ENCODE measurements around the gene ELMO1. TPM values are rescaled to one million over a fixed set of nuclear protein-coding genes. Genes with fewer than 3 reads are reported as not detected.

ELMO1 gene
- total and polyA plus RNA-seq, 10 of the 15 experiments (the other 5 are each of a cell fraction or from before 2014, with no cell fraction given), result 22.6 to 85.9 (median 56.6) TPM

DNA sequence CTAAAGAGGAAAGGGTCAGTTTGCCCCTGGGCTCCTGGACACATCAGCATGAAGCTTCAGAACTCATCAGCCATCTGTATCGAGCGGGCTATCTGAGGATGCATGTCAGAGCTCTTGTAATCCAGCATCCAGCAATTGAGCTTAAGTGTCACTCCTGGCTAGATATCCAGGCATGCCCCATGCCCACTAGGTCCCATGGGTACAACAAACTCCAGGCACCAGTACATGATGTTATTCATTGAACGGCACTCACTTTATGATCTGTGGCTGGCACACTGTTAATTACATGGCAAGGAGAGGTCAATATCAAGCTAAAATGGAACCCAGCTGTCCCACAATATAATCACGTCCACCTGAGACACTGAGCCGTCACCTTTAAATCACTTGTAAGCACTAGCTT, 274.2 kb downstream of the ELMO1 start:
- ChIA-PET POLR2A (no interaction called here), SMC1A (ENCODE audit: uncharacterized antibody, unreplicated experiment) (interaction anchor here (1.6 kb wide), 1 partner anchor 192 kb away, joined by 3 read pairs; no protein-coding TSS in a partner anchor), RAD21 (ENCODE audit: unreplicated experiment) (no interaction called here), CTCF (interaction anchor here (1.7 to 2.6 kb wide), 2 partner anchors 207 to 687 kb away, joined by 5 to 8 read pairs; no protein-coding TSS in a partner anchor)
- H4K20me1 ChIP-seq (ENCODE audit: control insufficient read depth, insufficient read depth), result no peaks in the 10 kb centered on the region
- H3K4me2 ChIP-seq (ENCODE audit: control insufficient read depth, insufficient read depth), result no peak overlapping the region
- peaks cover 0 to 3% of the 10 kb centered on the region in 2 experiments; a peak in 2 of 4 replicates for H3K36me3 ChIP-seq (ENCODE audit: control insufficient read depth in 2 of 2, insufficient read depth in 2 of 2, low read length in 1 of 2)
- WGBS (ENCODE audit: insufficient coverage, insufficient replicate concordance, low lambda C conversion rate, missing lambda C conversion rate), result 100% methylated on average over 5 of the region's 5 CpGs
- no peak overlapping the region for H2AFZ ChIP-seq (ENCODE audit: control insufficient read depth, low read depth, low read length)
- BruUV-seq (replicated peaks), result no TSS peak
- no peaks in the 10 kb centered on the region for H3K27me3 ChIP-seq (replicated peaks in 1 of 2; ENCODE audit: control insufficient read depth in 2 of 2, insufficient read depth in 2 of 2, low read length in 1 of 2)
- no peaks in the 10 kb centered on the region for H3K79me2 ChIP-seq (ENCODE audit: control insufficient read depth, insufficient read depth, low read length)
- H3K27ac ChIP-seq (ENCODE audit: control insufficient read depth, insufficient read depth), result no peak overlapping the region
- H3K4me3 ChIP-seq, result no peak overlapping the region
- peaks cover 1% of the 10 kb centered on the region; the same call in 1 of the 3 replicates for H3K9me3 ChIP-seq (replicated peaks; ENCODE audit: control insufficient read depth, insufficient read depth, low read length)
- no peak for DNase-seq (ENCODE audit: low read depth, low spot score)
- in situ Hi-C loops (cut with MboI) (no loop called here), intact Hi-C loops (cut with micrococcal nuclease; ENCODE audit: unreplicated experiment) (no loop called here)
- H3K9ac ChIP-seq (ENCODE audit: control insufficient read depth, insufficient read depth, low read length), result no peak overlapping the region
- ATAC-seq, result no peak
- H3K4me1 ChIP-seq (ENCODE audit: control insufficient read depth, insufficient read depth, low read length), result no peaks in the 10 kb centered on the region
- FAIRE-seq, result no peak
- TF ChIP-seq MXI1 (IDR thresholded peaks at IDR 0.05; ENCODE audit: low read depth, low read length) (no peak), SPI1 (IDR thresholded peaks at IDR 0.05; ENCODE audit: borderline replicate concordance, insufficient read depth, low read depth, low read length) (no peak), PAX5 (IDR thresholded peaks at IDR 0.05; ENCODE audit: borderline replicate concordance, low read depth, low read length) (no peak), EZH2 (IDR thresholded peaks at IDR 0.05; ENCODE audit: borderline replicate concordance, control insufficient read depth, low read depth, low read length) (no peak), ZNF622 (IDR thresholded peaks at IDR 0.05) (no peak), WRNIP1 (IDR thresholded peaks at IDR 0.05; ENCODE audit: borderline replicate concordance, low read depth, low read length) (no peak), FOXK2 (IDR thresholded peaks at IDR 0.05) (no peak), CHD4 (IDR thresholded peaks at IDR 0.05) (no peak), GATAD2B (conservative IDR thresholded peaks at IDR 0.05; ENCODE audit: low read depth) (no peak), CTCF (IDR thresholded peaks at IDR 0.05 in 2 of 3, conservative IDR thresholded peaks at IDR 0.05 in 1 of 3; ENCODE audit: control insufficient read depth in 2 of 3, extremely low read depth in 1 of 3, insufficient read depth in 1 of 3, low read depth in 3 of 3, low read length in 3 of 3) (no peak), ZNF207 (IDR thresholded peaks at IDR 0.05; ENCODE audit: borderline replicate concordance) (no peak), KDM1A (IDR thresholded peaks at IDR 0.05; ENCODE audit: borderline replicate concordance) (no peak), RB1 (IDR thresholded peaks at IDR 0.05; ENCODE audit: borderline replicate concordance) (no peak), IKZF1 (conservative IDR thresholded peaks at IDR 0.05) (no peak)
- TF ChIP-seq, protein P1, sequence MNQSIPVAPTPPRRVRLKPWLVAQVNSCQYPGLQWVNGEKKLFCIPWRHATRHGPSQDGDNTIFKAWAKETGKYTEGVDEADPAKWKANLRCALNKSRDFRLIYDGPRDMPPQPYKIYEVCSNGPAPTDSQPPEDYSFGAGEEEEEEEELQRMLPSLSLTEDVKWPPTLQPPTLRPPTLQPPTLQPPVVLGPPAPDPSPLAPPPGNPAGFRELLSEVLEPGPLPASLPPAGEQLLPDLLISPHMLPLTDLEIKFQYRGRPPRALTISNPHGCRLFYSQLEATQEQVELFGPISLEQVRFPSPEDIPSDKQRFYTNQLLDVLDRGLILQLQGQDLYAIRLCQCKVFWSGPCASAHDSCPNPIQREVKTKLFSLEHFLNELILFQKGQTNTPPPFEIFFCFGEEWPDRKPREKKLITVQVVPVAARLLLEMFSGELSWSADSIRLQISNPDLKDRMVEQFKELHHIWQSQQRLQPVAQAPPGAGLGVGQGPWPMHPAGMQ (IDR thresholded peaks at IDR 0.05; ENCODE audit: borderline replicate concordance), result no peak
- TF ChIP-seq, protein P2, sequence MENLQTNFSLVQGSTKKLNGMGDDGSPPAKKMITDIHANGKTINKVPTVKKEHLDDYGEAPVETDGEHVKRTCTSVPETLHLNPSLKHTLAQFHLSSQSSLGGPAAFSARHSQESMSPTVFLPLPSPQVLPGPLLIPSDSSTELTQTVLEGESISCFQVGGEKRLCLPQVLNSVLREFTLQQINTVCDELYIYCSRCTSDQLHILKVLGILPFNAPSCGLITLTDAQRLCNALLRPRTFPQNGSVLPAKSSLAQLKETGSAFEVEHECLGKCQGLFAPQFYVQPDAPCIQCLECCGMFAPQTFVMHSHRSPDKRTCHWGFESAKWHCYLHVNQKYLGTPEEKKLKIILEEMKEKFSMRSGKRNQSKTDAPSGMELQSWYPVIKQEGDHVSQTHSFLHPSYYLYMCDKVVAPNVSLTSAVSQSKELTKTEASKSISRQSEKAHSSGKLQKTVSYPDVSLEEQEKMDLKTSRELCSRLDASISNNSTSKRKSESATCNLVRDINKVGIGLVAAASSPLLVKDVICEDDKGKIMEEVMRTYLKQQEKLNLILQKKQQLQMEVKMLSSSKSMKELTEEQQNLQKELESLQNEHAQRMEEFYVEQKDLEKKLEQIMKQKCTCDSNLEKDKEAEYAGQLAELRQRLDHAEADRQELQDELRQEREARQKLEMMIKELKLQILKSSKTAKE (IDR thresholded peaks at IDR 0.05; ENCODE audit: low read depth, poor library complexity, severe bottlenecking), result no peak
- TF ChIP-seq, protein P3, sequence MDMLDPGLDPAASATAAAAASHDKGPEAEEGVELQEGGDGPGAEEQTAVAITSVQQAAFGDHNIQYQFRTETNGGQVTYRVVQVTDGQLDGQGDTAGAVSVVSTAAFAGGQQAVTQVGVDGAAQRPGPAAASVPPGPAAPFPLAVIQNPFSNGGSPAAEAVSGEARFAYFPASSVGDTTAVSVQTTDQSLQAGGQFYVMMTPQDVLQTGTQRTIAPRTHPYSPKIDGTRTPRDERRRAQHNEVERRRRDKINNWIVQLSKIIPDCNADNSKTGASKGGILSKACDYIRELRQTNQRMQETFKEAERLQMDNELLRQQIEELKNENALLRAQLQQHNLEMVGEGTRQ (IDR thresholded peaks at IDR 0.05; ENCODE audit: borderline replicate concordance, low read depth, low read length), result no peak

Measured in GM12878 (cell line).